Neuronal stem cell (in vitro differentiated cells): ENCODE data around the gene ATP1B3.

Source experiments
- DNase-seq: peaks from one replicate; pipeline ENCODE4 v3.0.0-alpha.2; 2013; ENCODE audit warnings: low spot score
- H2AFZ ChIP-seq: one replicate; pipeline ENCODE4 v1.6.1; 2013; ENCODE audit warnings: mild to moderate bottlenecking, low read length, inconsistent platforms
- H2AK5ac ChIP-seq: 2 replicates; pipeline ENCODE4 v1.6.1; 2013; ENCODE audit warnings: low read depth, mild to moderate bottlenecking, inconsistent platforms, low read length, moderate library complexity, mixed read lengths
- H2BK120ac ChIP-seq: 2 replicates; pipeline ENCODE4 v1.6.1; 2013; ENCODE audit warnings: low read depth, mild to moderate bottlenecking, inconsistent platforms, low read length, moderate library complexity, mixed read lengths
- H2BK12ac ChIP-seq: one replicate; pipeline ENCODE4 v1.6.1; 2013; ENCODE audit warnings: low read length, inconsistent platforms
- H2BK15ac ChIP-seq: 2 replicates; pipeline ENCODE4 v1.6.1; 2013; ENCODE audit warnings: mild to moderate bottlenecking, low read length, inconsistent platforms, mixed read lengths
- H2BK5ac ChIP-seq: one replicate; pipeline ENCODE4 v1.6.1; 2013; ENCODE audit warnings: inconsistent platforms, mild to moderate bottlenecking, low read length, moderate library complexity
- H3K14ac ChIP-seq: one replicate; pipeline ENCODE4 v1.6.1; 2013; ENCODE audit warnings: low read length, inconsistent platforms
- H3K18ac ChIP-seq: 2 replicates; pipeline ENCODE4 v1.6.1; 2013; ENCODE audit warnings: low read length, inconsistent platforms
- H3K23ac ChIP-seq: 2 replicates; pipeline ENCODE4 v1.6.1; 2013; ENCODE audit warnings: low read depth, mild to moderate bottlenecking, mixed read lengths, low read length, inconsistent platforms; ENCODE audit not compliant: poor library complexity
- H3K27ac ChIP-seq: replicated peaks from 3 replicates; pipeline ENCODE4 v1.5.1; 2013; ENCODE audit warnings: low read length, inconsistent platforms
- H3K27me3 ChIP-seq, 3 experiments: 2 replicates each; pipeline ENCODE4 v1.6.1; 2013; ENCODE audit warnings: low read length in 3 of 3, mild to moderate bottlenecking in 2 of 3, inconsistent platforms in 1 of 3, low read depth in 1 of 3, mixed read lengths in 1 of 3, moderate library complexity in 1 of 3; ENCODE audit not compliant: control insufficient read depth in 3 of 3, insufficient read depth in 3 of 3
- H3K36me3 ChIP-seq, 2 donors: replicated peaks in 1 of 2; 2 replicates each; pipeline ENCODE4 v1.6.1; 2013; ENCODE audit warnings: low read length in 2 of 2; ENCODE audit not compliant: control insufficient read depth in 2 of 2, insufficient read depth in 2 of 2
- H3K4ac ChIP-seq: 2 replicates; pipeline ENCODE4 v1.6.1; 2013; ENCODE audit warnings: inconsistent platforms, mild to moderate bottlenecking, low read length, moderate library complexity
- H3K4me1 ChIP-seq, 2 donors: 1 replicate in 1 of 2; 2 replicates in 1 of 2; pipeline ENCODE4 v1.6.1; 2013; ENCODE audit warnings: low read length in 2 of 2, low read depth in 1 of 2; ENCODE audit not compliant: control insufficient read depth in 2 of 2, insufficient read depth in 1 of 2
- H3K4me2 ChIP-seq: one replicate; pipeline ENCODE4 v1.6.1; 2013; ENCODE audit warnings: mild to moderate bottlenecking, low read length, inconsistent platforms; ENCODE audit not compliant: insufficient read depth, poor library complexity, severe bottlenecking
- H3K4me3 ChIP-seq, 2 donors: 2 replicates each; pipeline ENCODE4 v1.5.1; 2013; ENCODE audit warnings: low read length in 2 of 2, mild to moderate bottlenecking in 2 of 2, inconsistent platforms in 1 of 2, moderate library complexity in 1 of 2
- H3K79me1 ChIP-seq: one replicate; pipeline ENCODE4 v1.6.1; 2013; ENCODE audit warnings: low read depth, mild to moderate bottlenecking, inconsistent platforms, low read length, moderate library complexity
- H3K9ac ChIP-seq: one replicate; pipeline ENCODE4 v1.6.1; 2013; ENCODE audit warnings: mild to moderate bottlenecking, low read depth, low read length, inconsistent platforms; ENCODE audit not compliant: poor library complexity
- H3K9me3 ChIP-seq, 2 donors: replicated peaks in 1 of 2; 2 replicates each; pipeline versions ENCODE3 to v1.6.1; 2013; ENCODE audit warnings: low read length in 2 of 2, mild to moderate bottlenecking in 2 of 2, inconsistent platforms in 1 of 2, low read depth in 1 of 2, mixed read lengths in 1 of 2, moderate library complexity in 1 of 2; ENCODE audit not compliant: control insufficient read depth in 2 of 2, insufficient read depth in 1 of 2
- H4K8ac ChIP-seq: one replicate; pipeline ENCODE4 v1.6.1; 2013; ENCODE audit warnings: low read depth, mild to moderate bottlenecking, inconsistent platforms, low read length, moderate library complexity
- H4K91ac ChIP-seq: one replicate; pipeline ENCODE4 v1.6.1; 2013; ENCODE audit warnings: low read length, low read depth, mild to moderate bottlenecking, inconsistent platforms; ENCODE audit not compliant: poor library complexity
- WGBS, 2 donors: extraction: QIAGEN DNeasy Blood & Tissue Kit; methylation state at CpG; one replicate each; pipeline ENCODE4 v1.1.7; 2013; ENCODE audit warnings: missing lambda C conversion rate in 2 of 2, mixed read lengths in 1 of 2; ENCODE audit not compliant: insufficient read length in 2 of 2, insufficient replicate concordance in 1 of 2; ENCODE audit errors: extremely low coverage in 2 of 2; 5-methylcytosine and 5-hydroxymethylcytosine counted together

Gene ATP1B3

DNA sequence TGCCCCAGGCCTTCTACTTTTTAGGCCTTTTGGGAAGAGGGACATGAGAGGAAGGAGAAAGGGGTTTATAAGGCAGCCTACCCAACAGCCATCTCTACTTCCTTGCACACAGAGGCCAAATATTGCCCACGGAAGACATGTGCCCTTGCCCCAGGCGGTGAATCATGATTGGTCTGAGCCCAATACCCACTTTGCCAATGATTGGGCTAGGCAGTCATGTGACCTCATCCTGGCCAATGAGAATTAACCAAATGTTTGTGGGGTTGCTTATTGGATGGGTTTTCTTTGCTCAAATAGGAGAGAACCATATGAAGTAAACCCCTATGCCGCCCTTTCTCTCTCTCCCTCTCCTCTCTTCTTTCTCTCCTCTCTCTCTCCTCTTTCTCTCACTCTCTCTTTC lies 42.2 kb upstream of the ATP1B3 start:
- Histone ChIP-seq H3K4me1 (peaks cover 0 to 3% of the 10 kb centered on the region in 2 donors), H2BK120ac (no peak overlapping the region), H2BK12ac (no peak overlapping the region), H3K4me2 (no peak overlapping the region), H3K79me1 (no peaks in the 10 kb centered on the region), H3K9ac (no peak overlapping the region), H4K8ac (no peak overlapping the region), H3K4me3 (no peak overlapping the region), H2AFZ (no peak overlapping the region), H3K9me3 (no peaks in the 10 kb centered on the region), H2BK15ac (no peak overlapping the region), H2BK5ac (no peak overlapping the region), H4K91ac (no peak overlapping the region), H3K4ac (no peak overlapping the region), H2AK5ac (no peak overlapping the region), H3K18ac (no peak overlapping the region), H3K27me3 (no peaks in the 10 kb centered on the region), H3K36me3 (no peaks in the 10 kb centered on the region), H3K14ac (no peak overlapping the region), H3K23ac (no peak overlapping the region), H3K27ac (no peak overlapping the region)
- no peak for DNase-seq
- no CpG with 5 or more reads among the region's 3 CpGs for WGBS, 2 donors

DNA sequence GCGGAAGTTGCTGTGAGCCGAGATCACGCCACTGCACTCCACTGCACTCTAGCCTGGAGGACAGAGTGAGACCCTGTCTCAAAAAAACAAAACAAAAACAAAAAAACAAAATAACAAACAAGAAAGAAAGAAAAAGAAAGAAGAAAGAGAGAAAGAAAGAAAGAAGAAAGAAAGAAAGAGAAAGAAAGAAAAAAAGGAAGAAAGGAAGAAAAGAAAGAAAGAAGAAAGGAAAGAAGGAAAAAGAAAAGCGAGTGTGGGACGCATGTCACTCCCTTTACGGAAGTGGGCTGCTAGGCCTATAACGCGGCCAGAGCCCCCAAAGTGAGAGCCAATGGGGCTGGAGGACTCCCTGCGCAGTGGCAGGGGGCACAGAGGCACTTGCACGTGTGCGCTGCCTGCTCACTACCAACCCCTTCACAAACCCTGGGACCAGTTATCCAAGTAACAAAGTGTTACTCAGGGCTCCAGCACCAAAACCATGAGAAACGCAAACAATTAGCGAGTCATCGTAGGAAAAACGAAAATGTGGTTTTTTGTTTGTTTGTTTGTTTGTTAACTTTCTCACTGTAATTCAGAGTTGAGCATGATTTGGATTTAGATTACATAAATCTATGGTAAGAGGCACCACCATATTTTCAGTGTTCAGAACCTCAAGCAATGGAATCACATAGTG lies 40.8 kb upstream of the ATP1B3 start:
- Histone ChIP-seq H3K36me3 (no peaks in the 10 kb centered on the region), H3K4ac (no peak overlapping the region), H2AK5ac (no peak overlapping the region), H3K27ac (no peak overlapping the region), H3K27me3 (no peaks in the 10 kb centered on the region), H4K91ac (no peak overlapping the region), H3K4me1 (no peaks in the 10 kb centered on the region), H2BK15ac (no peak overlapping the region), H3K9ac (no peak overlapping the region), H2BK5ac (no peak overlapping the region), H3K4me3 (no peak overlapping the region), H3K9me3 (no peaks in the 10 kb centered on the region), H3K79me1 (no peaks in the 10 kb centered on the region), H3K18ac (peak overlapping the region; percentile 74), H4K8ac (no peak overlapping the region), H3K4me2 (no peak overlapping the region), H3K23ac (no peak overlapping the region), H2AFZ (no peak overlapping the region), H3K14ac (no peak overlapping the region), H2BK120ac (no peak overlapping the region), H2BK12ac (no peak overlapping the region)
- no peak for DNase-seq
- WGBS, 2 donors = no CpG with 5 or more reads among the region's 15 CpGs

DNA sequence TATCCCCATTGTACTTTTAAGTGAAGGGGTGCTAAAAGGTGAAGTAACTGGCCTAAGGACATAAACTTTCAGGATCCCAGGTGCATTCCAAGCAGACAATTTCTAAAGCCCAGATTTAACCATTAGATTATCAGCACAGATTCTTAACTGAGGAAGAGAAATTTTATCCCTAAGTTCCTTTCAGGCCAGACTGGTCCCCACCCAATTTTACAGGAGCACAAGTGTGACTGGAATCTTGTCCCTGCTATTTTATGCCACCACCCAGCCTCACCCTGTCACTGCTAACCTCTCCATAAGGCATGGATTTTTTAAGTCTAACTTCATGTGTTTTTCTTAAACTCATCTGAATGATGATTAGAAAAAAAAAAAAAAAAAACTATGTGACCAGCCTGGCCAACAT lies 37.1 kb upstream of the ATP1B3 start:
- no peak overlapping the region for H3K14ac ChIP-seq
- no peak overlapping the region for H4K91ac ChIP-seq
- H3K9ac ChIP-seq = no peak overlapping the region
- no peaks in the 10 kb centered on the region for H3K79me1 ChIP-seq
- no peak overlapping the region for H3K4me3 ChIP-seq
- H3K18ac ChIP-seq = no peak overlapping the region
- H4K8ac ChIP-seq = no peak overlapping the region
- no peaks in the 10 kb centered on the region for H3K9me3 ChIP-seq
- no peak overlapping the region for H2AFZ ChIP-seq
- no peak overlapping the region for H3K4me2 ChIP-seq
- H2BK120ac ChIP-seq = no peak overlapping the region
- no peaks in the 10 kb centered on the region for H3K27me3 ChIP-seq
- H3K36me3 ChIP-seq = no peaks in the 10 kb centered on the region
- H3K4ac ChIP-seq = no peak overlapping the region
- no peak overlapping the region for H2BK15ac ChIP-seq
- H3K27ac ChIP-seq = no peak overlapping the region
- H2BK5ac ChIP-seq = no peak overlapping the region
- no peak overlapping the region for H2AK5ac ChIP-seq
- no peak overlapping the region for H3K23ac ChIP-seq
- DNase-seq = no peak
- no peak overlapping the region for H2BK12ac ChIP-seq
- peaks cover 0 to 4% of the 10 kb centered on the region in 2 donors for H3K4me1 ChIP-seq

DNA sequence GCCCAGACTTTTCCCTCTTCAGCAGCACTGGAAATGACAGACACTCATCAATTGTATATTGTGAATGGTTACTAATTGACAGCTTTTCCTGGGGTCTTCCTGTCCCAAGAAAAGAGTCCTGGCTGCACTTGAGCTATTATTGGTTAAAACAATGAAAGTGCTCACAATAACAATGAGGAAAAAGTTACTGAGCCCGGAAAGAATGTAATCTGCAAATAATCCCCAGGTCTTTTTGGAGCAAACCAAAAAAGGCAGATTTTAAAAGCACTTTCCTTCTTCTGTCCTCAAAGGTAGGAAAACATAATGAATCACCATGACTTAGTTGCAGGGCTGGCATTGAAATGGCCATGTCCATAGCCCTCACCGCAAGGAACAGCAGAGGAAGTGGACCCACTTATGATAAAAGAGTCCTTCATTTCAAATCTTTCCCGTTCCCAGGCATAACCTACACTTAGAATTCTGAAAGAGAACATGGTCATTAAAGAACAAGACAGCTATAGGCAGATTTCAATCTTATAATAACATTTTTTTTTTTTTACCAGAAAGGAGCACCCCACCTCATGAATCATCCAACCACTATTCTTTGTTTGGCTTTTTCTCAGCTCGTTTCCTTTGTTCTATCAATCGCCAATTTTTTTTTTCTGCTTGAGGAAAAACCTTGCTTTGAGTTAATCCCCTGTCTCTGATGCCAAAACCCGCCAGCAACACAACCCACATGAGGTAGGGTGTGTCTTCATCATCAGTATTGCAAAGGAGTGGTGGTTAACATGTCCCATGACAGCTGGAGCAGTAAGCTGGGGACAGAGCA lies 35.5 kb upstream of the ATP1B3 start:
- no peak overlapping the region for H4K91ac ChIP-seq
- H3K14ac ChIP-seq = no peak overlapping the region
- H2AK5ac ChIP-seq = no peak overlapping the region
- H2BK15ac ChIP-seq = no peak overlapping the region
- H3K9ac ChIP-seq = no peak overlapping the region
- H4K8ac ChIP-seq = no peak overlapping the region
- H2BK5ac ChIP-seq = no peak overlapping the region
- H2BK120ac ChIP-seq = no peak overlapping the region
- H2AFZ ChIP-seq = no peak overlapping the region
- no peak overlapping the region for H3K4ac ChIP-seq
- no peak overlapping the region for H2BK12ac ChIP-seq
- H3K4me2 ChIP-seq = no peak overlapping the region
- no peak for DNase-seq
- H3K79me1 ChIP-seq = no peaks in the 10 kb centered on the region
- no peaks in the 10 kb centered on the region for H3K27me3 ChIP-seq
- H3K9me3 ChIP-seq = no peaks in the 10 kb centered on the region
- WGBS, 2 donors = no CpG with 5 or more reads among the region's 6 CpGs
- H3K4me3 ChIP-seq = no peak overlapping the region
- no peaks in the 10 kb centered on the region for H3K36me3 ChIP-seq
- no peak overlapping the region for H3K23ac ChIP-seq
- peaks cover 0 to 4% of the 10 kb centered on the region in 2 donors for H3K4me1 ChIP-seq
- H3K27ac ChIP-seq = no peak overlapping the region
- no peak overlapping the region for H3K18ac ChIP-seq
